ENCODE results near the gene KIF2A.

DNA sequence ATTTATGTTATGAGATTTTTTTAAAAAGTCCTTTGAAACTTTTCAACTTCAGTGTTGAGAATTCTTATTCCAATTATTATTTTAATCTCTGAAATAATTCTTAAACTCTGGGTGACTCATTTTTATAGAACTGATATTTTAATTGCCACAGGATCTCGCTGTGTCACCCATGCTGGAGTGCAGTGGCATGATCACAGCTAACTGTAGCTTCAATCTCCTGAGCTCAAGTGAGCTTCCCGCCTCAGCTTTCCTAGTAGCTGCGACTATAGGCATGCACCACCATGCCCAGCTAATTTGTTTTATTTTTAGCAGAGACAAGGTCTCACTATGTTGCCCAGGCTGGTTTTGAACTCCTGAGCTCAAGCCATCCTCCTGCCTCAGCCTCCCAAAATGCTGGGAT, 56.7 kb downstream of the KIF2A start:
- TF ChIP-seq, protein P1, sequence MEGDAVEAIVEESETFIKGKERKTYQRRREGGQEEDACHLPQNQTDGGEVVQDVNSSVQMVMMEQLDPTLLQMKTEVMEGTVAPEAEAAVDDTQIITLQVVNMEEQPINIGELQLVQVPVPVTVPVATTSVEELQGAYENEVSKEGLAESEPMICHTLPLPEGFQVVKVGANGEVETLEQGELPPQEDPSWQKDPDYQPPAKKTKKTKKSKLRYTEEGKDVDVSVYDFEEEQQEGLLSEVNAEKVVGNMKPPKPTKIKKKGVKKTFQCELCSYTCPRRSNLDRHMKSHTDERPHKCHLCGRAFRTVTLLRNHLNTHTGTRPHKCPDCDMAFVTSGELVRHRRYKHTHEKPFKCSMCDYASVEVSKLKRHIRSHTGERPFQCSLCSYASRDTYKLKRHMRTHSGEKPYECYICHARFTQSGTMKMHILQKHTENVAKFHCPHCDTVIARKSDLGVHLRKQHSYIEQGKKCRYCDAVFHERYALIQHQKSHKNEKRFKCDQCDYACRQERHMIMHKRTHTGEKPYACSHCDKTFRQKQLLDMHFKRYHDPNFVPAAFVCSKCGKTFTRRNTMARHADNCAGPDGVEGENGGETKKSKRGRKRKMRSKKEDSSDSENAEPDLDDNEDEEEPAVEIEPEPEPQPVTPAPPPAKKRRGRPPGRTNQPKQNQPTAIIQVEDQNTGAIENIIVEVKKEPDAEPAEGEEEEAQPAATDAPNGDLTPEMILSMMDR (IDR thresholded peaks at IDR 0.05; ENCODE audit: low read depth, low read length), result no peak
- no peak for TF ChIP-seq MYC (IDR thresholded peaks at IDR 0.05; ENCODE audit: low read depth, low read length)
